Liver (tissue), 9 donors: ENCODE results near the gene SLC1A3. TPM values are rescaled to one million over a fixed set of nuclear protein-coding genes. Genes with fewer than 3 reads are reported as not detected.
A peak's percentile ranks its signal among the peaks of the same experiment; 100 is the strongest.

Experiments
- DNase-seq: peaks from one replicate; pipeline ENCODE4 v3.0.0-alpha.2; 2017; ENCODE audit warnings: low spot score
- H3K27ac ChIP-seq, 2 donors: one replicate each; pipeline ENCODE4 v1.7.0; 2013; ENCODE audit warnings: inconsistent platforms in 2 of 2, low read length in 2 of 2, control low read depth in 1 of 2, low read depth in 1 of 2, mild to moderate bottlenecking in 1 of 2
- H3K27me3 ChIP-seq, 4 donors: one replicate each; pipeline versions ENCODE4 v1.6.1 to v1.7.0; 2013; ENCODE audit warnings: low read length in 3 of 4, inconsistent platforms in 1 of 4, mild to moderate bottlenecking in 1 of 4, moderate library complexity in 1 of 4; ENCODE audit not compliant: control insufficient read depth in 4 of 4, insufficient read depth in 4 of 4
- H3K36me3 ChIP-seq, 4 donors: one replicate each; pipeline versions ENCODE4 v1.6.1 to v1.7.0; 2013; ENCODE audit warnings: low read length in 3 of 4, mild to moderate bottlenecking in 3 of 4, low read depth in 1 of 4, moderate library complexity in 1 of 4; ENCODE audit not compliant: control insufficient read depth in 4 of 4, insufficient read depth in 3 of 4
- H3K4me1 ChIP-seq, 4 donors: one replicate each; pipeline versions ENCODE4 v1.6.1 to v1.7.0; 2013; ENCODE audit warnings: low read length in 3 of 4, mild to moderate bottlenecking in 3 of 4, moderate library complexity in 1 of 4; ENCODE audit not compliant: control insufficient read depth in 4 of 4, insufficient read depth in 4 of 4
- H3K4me3 ChIP-seq, 3 donors: one replicate each; pipeline versions ENCODE4 v1.6.1 to v1.7.0; 2013; ENCODE audit warnings: low read length in 3 of 3, control low read depth in 1 of 3, low read depth in 1 of 3, mild to moderate bottlenecking in 1 of 3
- H3K9ac ChIP-seq, 2 donors: one replicate each; pipeline ENCODE4 v1.7.0; 2013; ENCODE audit warnings: low read length in 2 of 2, mild to moderate bottlenecking in 2 of 2, moderate library complexity in 2 of 2, control low read depth in 1 of 2, low read depth in 1 of 2
- H3K9me3 ChIP-seq, 4 donors: one replicate each; pipeline versions ENCODE4 v1.6.1 to v1.7.0; 2013; ENCODE audit warnings: low read length in 3 of 4; ENCODE audit not compliant: control insufficient read depth in 4 of 4
- ATF3 ChIP-seq: IDR thresholded peaks from 2 replicates; pipeline ENCODE4 v1.6.1; 2016; ENCODE audit warnings: antibody characterized with exemption
- CTCF ChIP-seq: fragments of 150-350 bp; IDR thresholded peaks from 2 replicates; pipeline ENCODE4 v1.5.1; 2017; ENCODE audit warnings: improper control_type of control experiment, low read depth, low read length; ENCODE audit not compliant: missing input control
- EGR1 ChIP-seq, 2 donors: IDR thresholded peaks; 2 replicates each; pipeline ENCODE4 v1.6.1; 2016 to 2018; ENCODE audit warnings: antibody characterized with exemption in 2 of 2, low read depth in 2 of 2
- FOXA1 ChIP-seq: IDR thresholded peaks from 2 replicates; pipeline ENCODE4 v1.6.1; 2016; ENCODE audit warnings: antibody characterized with exemption
- FOXA2 ChIP-seq: IDR thresholded peaks from 2 replicates; pipeline ENCODE4 v1.6.1; 2016; ENCODE audit warnings: antibody characterized with exemption
- GABPA ChIP-seq, 2 donors: IDR thresholded peaks in 1 of 2; conservative IDR thresholded peaks in 1 of 2; 2 replicates each; pipeline ENCODE4 v1.6.1; 2016; ENCODE audit warnings: antibody characterized with exemption in 2 of 2, mild to moderate bottlenecking in 1 of 2, moderate library complexity in 1 of 2
- HNF4A ChIP-seq, 2 donors: conservative IDR thresholded peaks; 2 replicates each; pipeline ENCODE4 v1.6.1; 2016; ENCODE audit warnings: antibody characterized with exemption in 2 of 2, mild to moderate bottlenecking in 2 of 2
- HNF4G ChIP-seq: IDR thresholded peaks from 2 replicates; pipeline ENCODE4 v1.6.1; 2016; ENCODE audit warnings: antibody characterized with exemption
- JUND ChIP-seq, 2 donors: IDR thresholded peaks; 2 replicates each; pipeline ENCODE4 v1.6.1; 2016; ENCODE audit warnings: antibody characterized with exemption in 2 of 2
- MAX ChIP-seq: IDR thresholded peaks from 2 replicates; pipeline ENCODE4 v1.6.1; 2016; ENCODE audit warnings: antibody characterized with exemption
- NR2F2 ChIP-seq: IDR thresholded peaks from 2 replicates; pipeline ENCODE4 v1.6.1; 2016; ENCODE audit warnings: antibody characterized with exemption
- RAD21 ChIP-seq, 2 donors: IDR thresholded peaks; 2 replicates each; pipeline ENCODE4 v1.6.1; 2016; ENCODE audit warnings: antibody characterized with exemption in 2 of 2, mild to moderate bottlenecking in 2 of 2
- REST ChIP-seq: IDR thresholded peaks from 2 replicates; pipeline ENCODE4 v1.6.1; 2016; ENCODE audit warnings: antibody characterized with exemption, mild to moderate bottlenecking
- RXRA ChIP-seq, 2 donors: IDR thresholded peaks; 2 replicates each; pipeline ENCODE4 v1.6.1; 2017 to 2018; ENCODE audit warnings: antibody characterized with exemption in 2 of 2, mild to moderate bottlenecking in 1 of 2
- SP1 ChIP-seq: IDR thresholded peaks from 2 replicates; pipeline ENCODE4 v1.6.1; 2018; ENCODE audit warnings: antibody characterized with exemption, mild to moderate bottlenecking
- TAF1 ChIP-seq: conservative IDR thresholded peaks from 2 replicates; pipeline ENCODE4 v1.6.1; 2016; ENCODE audit warnings: antibody characterized with exemption, mild to moderate bottlenecking
- YY1 ChIP-seq: IDR thresholded peaks from 2 replicates; pipeline ENCODE4 v1.6.1; 2016; ENCODE audit warnings: antibody characterized with exemption, mild to moderate bottlenecking
- ZBTB33 ChIP-seq: IDR thresholded peaks from 2 replicates; pipeline ENCODE4 v1.6.1; 2016; ENCODE audit warnings: antibody characterized with exemption
- WGBS: extraction: QIAGEN DNeasy Blood & Tissue Kit; methylation state at CpG from one replicate; pipeline ENCODE4 v1.1.7; 2013; 5-methylcytosine and 5-hydroxymethylcytosine counted together
- polyA plus RNA-seq, 2 donors: library from polyadenylated mRNA; stranded (reverse) in 1 of 2; unstranded in 1 of 2; fragments of 200-250 nt in 1 of 2; fragments of >200 nt in 1 of 2; fragmentation: Nextera tagmentation in 1 of 2; extraction: Ambion mirVana in 1 of 2; gene quantifications; one replicate each; pipeline versions ENCODE4 v1.2.1 to v1.2.3, GENCODE V29; 2013 to 2015
- total RNA-seq, 2 donors: library from RNA; depleted of rRNA; stranded (reverse); fragments of >200 nt; gene quantifications; one replicate each; pipeline ENCODE4 v1.2.3, GENCODE V29; 2014
- donor health status: healthy.
- donor health status: healthy.
- donor health status: healthy.
- donor health status: healthy.
- donor health status: healthy.

The SLC1A3 gene
- total and polyA plus RNA-seq, 4 donors = 1.8 to 8.8 (median 2.8) TPM

GRCh38 chr5:36669015-36669651, 62.7 kb downstream of the SLC1A3 start:
- WGBS = 95% methylated on average over 13 of the region's 13 CpGs
- no peaks in the 10 kb centered on the region for H3K36me3 ChIP-seq
- H3K27me3 ChIP-seq = no peaks in the 10 kb centered on the region
- H3K9ac ChIP-seq = no peak overlapping the region
- no peak for DNase-seq
- H3K27ac ChIP-seq = no peak overlapping the region
- TF ChIP-seq JUND (IDR thresholded peaks at IDR 0.05) = no peak
- TF ChIP-seq YY1 = no peak
- TF ChIP-seq GABPA (IDR thresholded peaks at IDR 0.05 in 1 of 2, conservative IDR thresholded peaks at IDR 0.05 in 1 of 2) = no peak
- TF ChIP-seq RXRA (IDR thresholded peaks at IDR 0.05) = no peak
- no peak for TF ChIP-seq SP1
- TF ChIP-seq REST = no peak
- TF ChIP-seq FOXA1 = no peak
- peaks cover 5 to 7% (median 6%) of the 10 kb centered on the region in 4 donors for H3K4me1 ChIP-seq
- H3K4me3 ChIP-seq = no peak overlapping the region
- H3K9me3 ChIP-seq = no peaks in the 10 kb centered on the region

GRCh38 chr5:36670548-36670947, 64.1 kb downstream of the SLC1A3 start:
- no peak overlapping the region for H3K4me3 ChIP-seq
- no peaks in the 10 kb centered on the region for H3K9me3 ChIP-seq
- no peaks in the 10 kb centered on the region for H3K27me3 ChIP-seq
- H3K36me3 ChIP-seq = no peaks in the 10 kb centered on the region
- no peak for DNase-seq
- 37% methylated on average over 3 of the region's 3 CpGs for WGBS
- H3K9ac ChIP-seq = no peak overlapping the region
- H3K27ac ChIP-seq = peak overlapping the region; percentile 15 to 25
- peaks cover 5 to 7% (median 6%) of the 10 kb centered on the region in 4 donors for H3K4me1 ChIP-seq
- peak in 1 of 2 donors; percentile 67 for TF ChIP-seq RXRA (IDR thresholded peaks at IDR 0.05)
- peak in 1 of 2 donors; percentile 16 for TF ChIP-seq RAD21 (IDR thresholded peaks at IDR 0.05)
- no peak for TF ChIP-seq ZBTB33
- TF ChIP-seq MAX = peak; percentile 33
- no peak for TF ChIP-seq EGR1 (IDR thresholded peaks at IDR 0.05; ENCODE audit: low read depth in 2 of 2)
- no peak for TF ChIP-seq CTCF
- no peak for TF ChIP-seq GABPA (IDR thresholded peaks at IDR 0.05 in 1 of 2, conservative IDR thresholded peaks at IDR 0.05 in 1 of 2)
- TF ChIP-seq JUND (IDR thresholded peaks at IDR 0.05) = peak in 1 of 2 donors; percentile 32
- no peak for TF ChIP-seq FOXA2
- no peak for TF ChIP-seq FOXA1
- no peak for TF ChIP-seq ATF3
- TF ChIP-seq TAF1 = no peak
- TF ChIP-seq REST = no peak
- TF ChIP-seq HNF4A (conservative IDR thresholded peaks at IDR 0.05) = peak; percentile 77 to 85
- no peak for TF ChIP-seq NR2F2
- TF ChIP-seq SP1 = peak; percentile 55
- peak; percentile 38 for TF ChIP-seq YY1
- TF ChIP-seq HNF4G = peak; percentile 8
